H9 (cell line): ENCODE data around the gene ANO3. TPM values are rescaled to one million over a fixed set of nuclear protein-coding genes. Genes with fewer than 3 reads are reported as not detected.

Experiments used
- DNase-seq: peaks from one replicate; pipeline ENCODE4 v3.0.0-alpha.2; 2017
- H2AFZ ChIP-seq: one replicate; pipeline ENCODE4 v1.6.1; 2013; ENCODE audit warnings: mild to moderate bottlenecking, low read length, control low read depth, moderate library complexity
- H2AK5ac ChIP-seq: 2 replicates; pipeline ENCODE4 v1.6.1; 2013; ENCODE audit warnings: low read length, control low read depth, mixed read lengths; ENCODE audit not compliant: insufficient read length
- H2BK120ac ChIP-seq: one replicate; pipeline ENCODE4 v1.6.1; 2013; ENCODE audit warnings: low read depth, mild to moderate bottlenecking, low read length, control low read depth, inconsistent platforms; ENCODE audit not compliant: poor library complexity, severe bottlenecking
- H2BK12ac ChIP-seq: 2 replicates; pipeline ENCODE4 v1.6.1; 2013; ENCODE audit warnings: low read length, control low read depth, mixed read lengths, low read depth; ENCODE audit not compliant: insufficient read length
- H2BK15ac ChIP-seq: 2 replicates; pipeline ENCODE4 v1.6.1; 2013; ENCODE audit warnings: low read depth, low read length, control low read depth
- H2BK20ac ChIP-seq: one replicate; pipeline ENCODE4 v1.6.1; 2013; ENCODE audit warnings: low read depth, mild to moderate bottlenecking, low read length, control low read depth, inconsistent platforms; ENCODE audit not compliant: poor library complexity, severe bottlenecking
- H2BK5ac ChIP-seq: 2 replicates; pipeline ENCODE4 v1.6.1; 2013; ENCODE audit warnings: low read length, control low read depth, mixed read lengths; ENCODE audit not compliant: insufficient read length
- H3K14ac ChIP-seq: 2 replicates; pipeline ENCODE4 v1.6.1; 2013; ENCODE audit warnings: low read length, control low read depth; ENCODE audit not compliant: insufficient read depth
- H3K18ac ChIP-seq: 2 replicates; pipeline ENCODE4 v1.6.1; 2013; ENCODE audit warnings: low read depth, mild to moderate bottlenecking, mixed read lengths, low read length, control low read depth; ENCODE audit not compliant: insufficient read length
- H3K23ac ChIP-seq: 2 replicates; pipeline ENCODE4 v1.6.1; 2013; ENCODE audit warnings: low read length, control low read depth, mixed read lengths, low read depth; ENCODE audit not compliant: insufficient read length
- H3K23me2 ChIP-seq: 2 replicates; pipeline ENCODE4 v1.6.1; 2013; ENCODE audit warnings: low read depth, mild to moderate bottlenecking, mixed read lengths, low read length, control low read depth; ENCODE audit not compliant: insufficient read length, poor library complexity, severe bottlenecking
- H3K27ac ChIP-seq: 2 replicates; pipeline ENCODE4 v1.5.1; 2013; ENCODE audit warnings: low read length, control low read depth, mixed read lengths, low read depth; ENCODE audit not compliant: insufficient read length
- H3K27me3 ChIP-seq: 2 replicates; pipeline ENCODE4 v1.6.1; 2013; ENCODE audit warnings: low read length, control low read depth, inconsistent platforms; ENCODE audit not compliant: insufficient read depth
- H3K4ac ChIP-seq: 2 replicates; pipeline ENCODE4 v1.6.1; 2013; ENCODE audit warnings: low read depth, mild to moderate bottlenecking, control low read depth, inconsistent platforms, low read length, moderate library complexity
- H3K4me1 ChIP-seq: 2 replicates; pipeline ENCODE4 v1.6.1; 2013; ENCODE audit warnings: low read length, control low read depth, inconsistent platforms; ENCODE audit not compliant: insufficient read depth
- H3K4me2 ChIP-seq: 2 replicates; pipeline ENCODE4 v1.6.1; 2013; ENCODE audit warnings: low read length, control low read depth, mixed read lengths; ENCODE audit not compliant: insufficient read length, insufficient read depth
- H3K56ac ChIP-seq: 2 replicates; pipeline ENCODE4 v1.6.1; 2013; ENCODE audit warnings: low read depth, mild to moderate bottlenecking, mixed read lengths, low read length, control low read depth; ENCODE audit not compliant: insufficient read length
- H3K79me1 ChIP-seq: 2 replicates; pipeline ENCODE4 v1.6.1; 2013; ENCODE audit warnings: low read depth, mild to moderate bottlenecking, moderate library complexity, low read length, control low read depth, inconsistent platforms; ENCODE audit not compliant: insufficient read depth, poor library complexity, severe bottlenecking
- H3K79me2 ChIP-seq: 2 replicates; pipeline ENCODE4 v1.6.1; 2013; ENCODE audit warnings: low read length, control low read depth, inconsistent platforms; ENCODE audit not compliant: insufficient read depth
- H3K9ac ChIP-seq: 2 replicates; pipeline ENCODE4 v1.6.1; 2013; ENCODE audit warnings: low read length, control low read depth, mixed read lengths; ENCODE audit not compliant: insufficient read length; ENCODE audit errors: extremely low read depth
- H3K9me3 ChIP-seq: one replicate; pipeline ENCODE4 v1.6.1; 2013; ENCODE audit warnings: low read depth, low read length, inconsistent platforms; ENCODE audit not compliant: control insufficient read depth
- H3T11ph ChIP-seq: one replicate; pipeline ENCODE4 v1.6.1; 2013; ENCODE audit warnings: mild to moderate bottlenecking, low read length, control low read depth, inconsistent platforms
- H4K20me1 ChIP-seq: one replicate; pipeline ENCODE4 v1.6.1; 2013; ENCODE audit not compliant: control insufficient read depth, insufficient read length, insufficient read depth
- H4K5ac ChIP-seq: 2 replicates; pipeline ENCODE4 v1.6.1; 2013; ENCODE audit warnings: low read depth, mild to moderate bottlenecking, mixed read lengths, low read length, control low read depth; ENCODE audit not compliant: insufficient read length
- H4K8ac ChIP-seq: replicated peaks from 2 replicates; pipeline ENCODE4 v1.6.1; 2013; ENCODE audit warnings: low read length, control low read depth, mixed read lengths, low read depth; ENCODE audit not compliant: insufficient read length
- H4K91ac ChIP-seq: 2 replicates; pipeline ENCODE4 v1.6.1; 2013; ENCODE audit warnings: low read depth, mild to moderate bottlenecking, moderate library complexity, mixed read lengths, low read length, control low read depth; ENCODE audit not compliant: insufficient read length
- H3K27ac Mint-ChIP-seq, 3 experiments: 2 replicates in 2 of 3; 3 replicates in 1 of 3; pipeline ENCODE4 v1.8.0; 2020 to 2021; ENCODE audit warnings: mixed read lengths in 3 of 3, mild to moderate bottlenecking in 1 of 3, moderate library complexity in 1 of 3
- H3K27me3 Mint-ChIP-seq: 2 replicates; pipeline ENCODE4 v1.8.0; 2021; ENCODE audit warnings: low read depth, mild to moderate bottlenecking, moderate library complexity, mixed read lengths
- H3K36me3 Mint-ChIP-seq, 3 experiments: 2 replicates in 2 of 3; 3 replicates in 1 of 3; pipeline ENCODE4 v1.8.0; 2020 to 2021; ENCODE audit warnings: low read depth in 3 of 3, mixed read lengths in 3 of 3; ENCODE audit not compliant: insufficient read depth in 1 of 3
- H3K4me1 Mint-ChIP-seq, 2 experiments: 2 replicates each; pipeline ENCODE4 v1.8.0; 2020; ENCODE audit warnings: mixed read lengths in 2 of 2
- H3K4me3 Mint-ChIP-seq, 2 experiments: 2 replicates in 1 of 2; 3 replicates in 1 of 2; pipeline ENCODE4 v1.8.0; 2020 to 2021; ENCODE audit warnings: mild to moderate bottlenecking in 2 of 2, mixed read lengths in 2 of 2, moderate library complexity in 1 of 2
- H3K9me3 Mint-ChIP-seq, 2 experiments: 2 replicates in 1 of 2; 3 replicates in 1 of 2; pipeline ENCODE4 v1.8.0; 2020; ENCODE audit warnings: mild to moderate bottlenecking in 2 of 2, mixed read lengths in 2 of 2, moderate library complexity in 1 of 2
- CTCF ChIP-seq: fragments of 200-600 bp; sonication (generic); conservative IDR thresholded peaks from 3 replicates; pipeline ENCODE4 v1.8.0; 2021; ENCODE audit warnings: antibody characterized with exemption, mild to moderate bottlenecking
- WGBS: extraction: QIAGEN DNeasy Blood & Tissue Kit; methylation state at CpG from one replicate; pipeline ENCODE4 v1.1.7; 2013; ENCODE audit warnings: missing lambda C conversion rate, low lambda C conversion rate, mixed read lengths; ENCODE audit not compliant: insufficient read length; ENCODE audit errors: extremely low coverage; 5-methylcytosine and 5-hydroxymethylcytosine counted together
- total RNA-seq: library from RNA; stranded (reverse); gene quantifications from 2 replicates; pipeline ENCODE4 v1.2.1, GENCODE V29; 2021

ANO3 gene
- total RNA-seq, 1 experiment from 2014 or later = not detected

GRCh38 chr11:26583550-26583949 lies 251.6 kb downstream of the ANO3 start:
- no peaks in the 10 kb centered on the region for H3K23me2 ChIP-seq
- H3K4me2 ChIP-seq = no peak overlapping the region
- no peak overlapping the region for H2BK5ac ChIP-seq
- no peak for DNase-seq
- no peaks in the 10 kb centered on the region for H3K9me3 ChIP-seq
- H4K8ac ChIP-seq = no peak overlapping the region
- H2BK20ac ChIP-seq = no peak overlapping the region
- no peak overlapping the region for H3K9ac ChIP-seq
- H4K91ac ChIP-seq = no peak overlapping the region
- H4K5ac ChIP-seq = no peak overlapping the region
- no CpG with 5 or more reads among the region's 3 CpGs for WGBS
- H2BK12ac ChIP-seq = no peak overlapping the region
- H3K14ac ChIP-seq = no peak overlapping the region
- no peak overlapping the region for H2BK15ac ChIP-seq
- H3K27ac Mint-ChIP-seq = no peak overlapping the region
- no peaks in the 10 kb centered on the region for H3K36me3 Mint-ChIP-seq
- H2BK120ac ChIP-seq = no peak overlapping the region
- H3K4me3 Mint-ChIP-seq = no peak overlapping the region
- H3K27me3 Mint-ChIP-seq = no peaks in the 10 kb centered on the region
- no peaks in the 10 kb centered on the region for H4K20me1 ChIP-seq
- no peak overlapping the region for H3K4ac ChIP-seq
- H2AFZ ChIP-seq = no peak overlapping the region
- no peak overlapping the region for H3K23ac ChIP-seq
- no peaks in the 10 kb centered on the region for H3K79me2 ChIP-seq
- H3K27ac ChIP-seq = no peak overlapping the region
- no peaks in the 10 kb centered on the region for H3K79me1 ChIP-seq
- H3K4me1 ChIP-seq = no peaks in the 10 kb centered on the region
- no peak overlapping the region for H2AK5ac ChIP-seq
- H3K27me3 ChIP-seq = no peaks in the 10 kb centered on the region
- no peak overlapping the region for H3K18ac ChIP-seq
- no peak overlapping the region for H3T11ph ChIP-seq
- no peak overlapping the region for H3K56ac ChIP-seq
- TF ChIP-seq CTCF = no peak
- H3K4me1 Mint-ChIP-seq = peaks cover 11 to 12% of the 10 kb centered on the region in 2 experiments
- H3K9me3 Mint-ChIP-seq = no peaks in the 10 kb centered on the region
